Measurements from ENCODE around the gene AGXT2. TPM values are rescaled to one million over a fixed set of nuclear protein-coding genes. Genes with fewer than 3 reads are reported as not detected.

The AGXT2 gene
- total and polyA plus RNA-seq, 4 donors = 49.4 to 67.9 (median 50.6) TPM

- TF ChIP-seq TAF1 (conservative IDR thresholded peaks at IDR 0.05) = no peak
- no peak for TF ChIP-seq HNF4A (conservative IDR thresholded peaks at IDR 0.05)
- peak; percentile 48 to 54 for TF ChIP-seq RAD21 (IDR thresholded peaks at IDR 0.05)
- TF ChIP-seq FOXA2 (IDR thresholded peaks at IDR 0.05) = no peak
- TF ChIP-seq HNF4G (IDR thresholded peaks at IDR 0.05) = no peak
- Histone ChIP-seq H3K9ac (ENCODE audit: low read depth in 1 of 2, low read length in 2 of 2) (no peak overlapping the region), H3K36me3 (ENCODE audit: control insufficient read depth in 4 of 4, insufficient read depth in 3 of 4, low read depth in 1 of 4, low read length in 3 of 4) (peaks cover 2 to 34% (median 14%) of the 10 kb centered on the region in 4 donors), H3K4me3 (ENCODE audit: low read depth in 1 of 3, low read length in 3 of 3) (no peak overlapping the region), H3K9me3 (ENCODE audit: control insufficient read depth in 4 of 4, low read length in 3 of 4) (no peaks in the 10 kb centered on the region), H3K27ac (ENCODE audit: low read depth in 1 of 2, low read length in 2 of 2) (no peak overlapping the region), H3K4me1 (ENCODE audit: control insufficient read depth in 4 of 4, insufficient read depth in 4 of 4, low read length in 3 of 4) (peaks cover 3 to 33% (median 28%) of the 10 kb centered on the region in 4 donors), H3K27me3 (ENCODE audit: control insufficient read depth in 4 of 4, insufficient read depth in 4 of 4, low read length in 3 of 4) (no peaks in the 10 kb centered on the region)
- 83% methylated on average over 10 of the region's 10 CpGs for WGBS
- DNase-seq (ENCODE audit: low spot score) = no peak
Measured at GRCh38 chr5:35030426-35031100, 17.2 kb downstream of the AGXT2 start.

GRCh38 chr5:35029333-35029732 is 18.4 kb downstream of the AGXT2 start:
- Histone ChIP-seq H3K27ac (ENCODE audit: low read depth in 1 of 2, low read length in 2 of 2) (no peak overlapping the region), H3K4me1 (ENCODE audit: control insufficient read depth in 4 of 4, insufficient read depth in 4 of 4, low read length in 3 of 4) (peaks cover 4 to 40% (median 38%) of the 10 kb centered on the region in 4 donors), H3K9me3 (ENCODE audit: control insufficient read depth in 4 of 4, low read length in 3 of 4) (no peaks in the 10 kb centered on the region), H3K4me3 (ENCODE audit: low read depth in 1 of 3, low read length in 3 of 3) (no peak overlapping the region), H3K9ac (ENCODE audit: low read depth in 1 of 2, low read length in 2 of 2) (no peak overlapping the region), H3K27me3 (ENCODE audit: control insufficient read depth in 4 of 4, insufficient read depth in 4 of 4, low read length in 3 of 4) (no peaks in the 10 kb centered on the region), H3K36me3 (ENCODE audit: control insufficient read depth in 4 of 4, insufficient read depth in 3 of 4, low read depth in 1 of 4, low read length in 3 of 4) (peaks cover 2 to 25% (median 13%) of the 10 kb centered on the region in 4 donors)
- 60% methylated on average over 4 of the region's 4 CpGs for WGBS
- TF ChIP-seq TAF1 (conservative IDR thresholded peaks at IDR 0.05) = no peak
- TF ChIP-seq MAX (IDR thresholded peaks at IDR 0.05) = no peak
- TF ChIP-seq HNF4A (conservative IDR thresholded peaks at IDR 0.05) = no peak
- no peak for TF ChIP-seq ATF3 (IDR thresholded peaks at IDR 0.05)
- no peak for TF ChIP-seq CTCF (IDR thresholded peaks at IDR 0.05; ENCODE audit: low read depth, low read length, missing input control)
- TF ChIP-seq EGR1 (IDR thresholded peaks at IDR 0.05; ENCODE audit: low read depth in 2 of 2) = no peak
- TF ChIP-seq HNF4G (IDR thresholded peaks at IDR 0.05) = no peak
- TF ChIP-seq GABPA (IDR thresholded peaks at IDR 0.05 in 1 of 2, conservative IDR thresholded peaks at IDR 0.05 in 1 of 2) = no peak
- no peak for TF ChIP-seq NR2F2 (IDR thresholded peaks at IDR 0.05)
- no peak for TF ChIP-seq RAD21 (IDR thresholded peaks at IDR 0.05)
- TF ChIP-seq REST (IDR thresholded peaks at IDR 0.05) = no peak
- no peak for TF ChIP-seq RXRA (IDR thresholded peaks at IDR 0.05)
- TF ChIP-seq ZBTB33 (IDR thresholded peaks at IDR 0.05) = no peak
- no peak for TF ChIP-seq SP1 (IDR thresholded peaks at IDR 0.05)
- no peak for DNase-seq (ENCODE audit: low spot score)
